Measurements from ENCODE around the gene FCN3.
"Not testable (repeated sequence)": the region's sequence is repeated elsewhere in the genome, so short reads cannot be mapped to it uniquely, and the experiment has no call there.

The FCN3 gene

GRCh38 chr1:27400082-27400962 lies 25.7 kb upstream of the FCN3 start:
- H3K27ac ChIP-seq = no peak overlapping the region
- H3K4me3 ChIP-seq = no peak overlapping the region

- Histone ChIP-seq H3K27ac (no peak overlapping the region), H3K4me3 (no peak overlapping the region)
Observed at GRCh38 chr1:27399251-27400025, 24.8 kb upstream of the FCN3 start.

GRCh38 chr1:27398405-27399149 lies 24.0 kb upstream of the FCN3 start:
- Histone ChIP-seq H3K4me3 (no peak overlapping the region), H3K27ac (peak overlapping the region in 1 of 21 experiments; percentile 34)

- H3K27ac ChIP-seq = no peak overlapping the region
- H3K4me3 ChIP-seq = no peak overlapping the region
Observed at GRCh38 chr1:27397749-27398148, 23.1 kb upstream of the FCN3 start.

GRCh38 chr1:27397110-27397509 lies 22.5 kb upstream of the FCN3 start:
- Histone ChIP-seq H3K27ac (no peak overlapping the region), H3K4me3 (no peak overlapping the region)

- peak overlapping the region in 1 of 21 experiments; percentile 5 for H3K27ac ChIP-seq
- H3K4me3 ChIP-seq = no peak overlapping the region
Observed at GRCh38 chr1:27395441-27396195, 21.0 kb upstream of the FCN3 start.

- Histone ChIP-seq H3K4me3 (no peak overlapping the region), H3K27ac (peak overlapping the region in 1 of 21 experiments; percentile 1)
Observed at GRCh38 chr1:27394925-27395324, 20.3 kb upstream of the FCN3 start.

GRCh38 chr1:27394282-27394658 lies 19.6 kb upstream of the FCN3 start:
- Histone ChIP-seq H3K4me3 (no peak overlapping the region), H3K27ac (no peak overlapping the region)

GRCh38 chr1:27393641-27394281 lies 19.1 kb upstream of the FCN3 start:
- H3K27ac ChIP-seq = no peak overlapping the region
- H3K4me3 ChIP-seq = no peak overlapping the region

GRCh38 chr1:27392778-27393635 lies 18.4 kb upstream of the FCN3 start:
- Histone ChIP-seq H3K27ac (peak overlapping the region in 11 of 21 experiments; percentile 2 to 84 (median 63)), H3K4me3 (peak overlapping the region; percentile 35 to 52 (median 43))

GRCh38 chr1:27392096-27392777 lies 17.6 kb upstream of the FCN3 start, which contains the start of gene GPR3:
GPR3 (plus strand) TSS chr1:27392622; CDS start chr1:27393799, 1,177 bp downstream.
- Histone ChIP-seq H3K27ac (peak within 1 kb of the TSS in 13 of 21 experiments; percentile 2 to 84 (median 60)), H3K4me3 (peak within 1 kb of the TSS; percentile 35 to 52 (median 43))

GRCh38 chr1:27391511-27392095 lies 17.0 kb upstream of the FCN3 start:
- Histone ChIP-seq H3K4me3 (peak overlapping the region in 4 of 7 experiments; percentile 36 to 49 (median 40)), H3K27ac (peak overlapping the region in 6 of 21 experiments; percentile 2 to 55 (median 38))

- no peak overlapping the region for H3K4me3 ChIP-seq
- peak overlapping the region in 1 of 21 experiments; percentile 24 for H3K27ac ChIP-seq
Observed at GRCh38 chr1:27388337-27389005, 13.8 kb upstream of the FCN3 start.

GRCh38 chr1:27384797-27385196 lies 10.2 kb upstream of the FCN3 start:
- H3K27ac ChIP-seq, H3K4me3 ChIP-seq: not testable (repeated sequence)

- Histone ChIP-seq H3K27ac (no peak overlapping the region), H3K4me3 (no peak overlapping the region)
Observed at GRCh38 chr1:27383661-27384060, 9.0 kb upstream of the FCN3 start.

GRCh38 chr1:27383039-27383605 lies 8.5 kb upstream of the FCN3 start, which contains the start of gene CD164L2:
CD164L2 (minus strand) TSS chr1:27383333; CDS start chr1:27383239, 94 bp downstream.
- Histone ChIP-seq H3K4me3 (peak within 1 kb of the TSS; percentile 9 to 44 (median 28)), H3K27ac (peak within 1 kb of the TSS in 11 of 21 experiments; percentile 21 to 67 (median 55))
